ENCODE measurements around the gene FGF22. TPM values are rescaled to one million over a fixed set of nuclear protein-coding genes. Genes with fewer than 3 reads are reported as not detected.

Gene FGF22
- total RNA-seq, 2 donors from 2014 or later: 0.27 to 0.56 TPM

DNA sequence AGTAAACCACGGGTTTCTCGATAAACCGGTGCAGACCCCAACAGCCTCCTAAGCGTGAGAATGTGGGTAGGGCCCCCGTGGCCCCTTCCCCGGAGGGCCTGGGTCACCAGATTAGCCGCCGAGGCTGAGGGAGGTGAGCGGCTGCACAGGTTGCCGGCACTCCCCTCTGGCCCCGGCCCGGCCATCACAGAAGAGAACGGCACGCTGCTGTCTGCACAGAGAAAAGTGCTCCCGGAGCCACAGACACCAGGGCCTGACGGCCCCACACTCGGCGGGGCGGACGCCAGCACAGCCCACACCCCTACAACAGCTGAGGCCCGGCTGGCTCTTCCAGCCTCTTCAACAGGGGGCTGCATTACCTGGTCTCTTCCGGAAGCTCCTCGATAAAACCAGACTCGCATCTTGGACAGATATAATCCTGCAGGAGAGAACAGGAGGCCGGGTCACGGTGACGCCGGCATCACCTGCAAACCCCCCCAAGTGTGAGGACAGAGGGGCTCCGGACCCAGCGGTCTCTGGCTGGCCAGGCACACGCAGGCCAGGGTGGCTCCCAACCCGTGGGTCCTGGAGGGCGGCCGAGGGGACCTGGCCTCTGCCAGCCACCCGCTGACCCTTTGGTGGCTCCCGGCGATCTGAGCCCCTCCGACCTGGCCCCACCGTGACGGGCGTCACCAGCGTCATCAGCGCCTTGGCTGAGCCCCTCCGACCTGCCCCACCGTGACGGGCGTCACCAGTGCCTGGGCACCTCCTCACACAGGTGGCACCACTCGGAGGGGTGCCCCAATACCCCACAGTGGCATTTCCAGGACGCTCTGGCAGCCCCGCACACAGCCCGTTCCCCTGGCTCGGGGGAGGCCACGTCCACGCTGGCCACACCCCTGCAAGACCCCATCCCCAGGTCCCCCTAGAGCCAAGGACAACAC lies 13.0 kb downstream of the FGF22 start:
- ATAC-seq (ENCODE audit: insufficient number of reproducible peaks, low FRiP score, low read depth): no peak
- peaks cover 45% of the 10 kb centered on the region for H3K36me3 ChIP-seq
- TF ChIP-seq, protein P1, sequence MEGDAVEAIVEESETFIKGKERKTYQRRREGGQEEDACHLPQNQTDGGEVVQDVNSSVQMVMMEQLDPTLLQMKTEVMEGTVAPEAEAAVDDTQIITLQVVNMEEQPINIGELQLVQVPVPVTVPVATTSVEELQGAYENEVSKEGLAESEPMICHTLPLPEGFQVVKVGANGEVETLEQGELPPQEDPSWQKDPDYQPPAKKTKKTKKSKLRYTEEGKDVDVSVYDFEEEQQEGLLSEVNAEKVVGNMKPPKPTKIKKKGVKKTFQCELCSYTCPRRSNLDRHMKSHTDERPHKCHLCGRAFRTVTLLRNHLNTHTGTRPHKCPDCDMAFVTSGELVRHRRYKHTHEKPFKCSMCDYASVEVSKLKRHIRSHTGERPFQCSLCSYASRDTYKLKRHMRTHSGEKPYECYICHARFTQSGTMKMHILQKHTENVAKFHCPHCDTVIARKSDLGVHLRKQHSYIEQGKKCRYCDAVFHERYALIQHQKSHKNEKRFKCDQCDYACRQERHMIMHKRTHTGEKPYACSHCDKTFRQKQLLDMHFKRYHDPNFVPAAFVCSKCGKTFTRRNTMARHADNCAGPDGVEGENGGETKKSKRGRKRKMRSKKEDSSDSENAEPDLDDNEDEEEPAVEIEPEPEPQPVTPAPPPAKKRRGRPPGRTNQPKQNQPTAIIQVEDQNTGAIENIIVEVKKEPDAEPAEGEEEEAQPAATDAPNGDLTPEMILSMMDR (IDR thresholded peaks at IDR 0.05): no peak

DNA sequence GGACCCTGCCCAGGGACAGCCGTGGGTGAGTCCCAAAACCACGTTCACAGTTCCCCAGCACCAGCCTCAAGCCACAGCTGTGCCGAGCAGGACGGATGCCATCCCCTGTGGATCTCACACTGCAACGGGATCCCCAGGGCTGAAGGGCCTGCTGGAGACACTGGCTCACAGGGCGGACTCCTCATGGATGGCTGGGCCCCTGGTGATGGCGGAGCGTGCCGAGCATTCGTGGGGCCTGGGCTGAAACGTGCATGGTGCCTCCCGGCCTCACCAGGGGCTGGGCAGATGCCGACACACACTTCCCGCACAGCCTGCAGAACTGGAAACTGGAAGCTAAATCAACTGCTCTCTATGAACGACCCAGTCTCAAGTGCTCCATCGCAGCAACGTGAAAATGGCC lies 13.7 kb downstream of the FGF22 start:
- H3K9me3 ChIP-seq: no peaks in the 10 kb centered on the region
- no peaks in the 10 kb centered on the region for H3K27me3 ChIP-seq (replicated peaks; ENCODE audit: insufficient read depth)
- no peak overlapping the region for H3K27ac ChIP-seq
- DNase-seq (ENCODE audit: low spot score) (no peak), ATAC-seq (ENCODE audit: insufficient number of reproducible peaks, low FRiP score, low read depth) (no peak)
- H3K4me1 ChIP-seq (ENCODE audit: control insufficient read depth in 1 of 2, low read depth in 2 of 2): peaks cover 0 to 13% of the 10 kb centered on the region in 2 donors
- peaks cover 41% of the 10 kb centered on the region for H3K36me3 ChIP-seq
- TF ChIP-seq, protein P1 (IDR thresholded peaks at IDR 0.05): no peak
- H3K4me3 ChIP-seq: no peak overlapping the region

More for the DNA sequence above, 13.0 kb downstream of the FGF22 start:
- Histone ChIP-seq H3K4me3 (no peak overlapping the region), H3K27ac (no peak overlapping the region), H3K4me1 (ENCODE audit: control insufficient read depth in 1 of 2, low read depth in 2 of 2) (peaks cover 0 to 6% of the 10 kb centered on the region in 2 donors), H3K27me3 (replicated peaks; ENCODE audit: insufficient read depth) (no peaks in the 10 kb centered on the region), H3K9me3 (no peaks in the 10 kb centered on the region)
- DNase-seq (ENCODE audit: low spot score): no peak

DNA sequence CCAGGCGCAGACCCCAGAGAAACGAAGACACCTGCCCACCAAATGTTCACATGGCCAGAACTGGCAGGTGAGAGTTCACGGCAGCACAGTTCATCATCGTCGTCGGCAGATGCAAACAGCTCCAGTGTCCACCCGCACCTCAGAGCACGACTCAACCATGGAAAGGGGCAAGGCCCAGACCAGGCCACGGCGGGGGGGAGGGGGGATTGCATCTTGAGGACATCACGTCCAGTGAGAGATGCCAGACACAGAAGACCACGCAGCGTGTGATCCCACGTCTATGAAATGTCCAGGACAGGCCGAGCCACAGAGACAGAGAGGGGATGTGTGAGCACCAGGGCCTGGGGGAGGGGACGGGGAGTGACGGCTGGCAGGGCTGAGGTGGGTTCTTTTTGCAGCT lies 16.0 kb downstream of the FGF22 start:
- Histone ChIP-seq H3K27ac (no peak overlapping the region), H3K36me3 (peaks cover 26% of the 10 kb centered on the region), H3K9me3 (no peaks in the 10 kb centered on the region), H3K4me3 (no peak overlapping the region), H3K27me3 (replicated peaks; ENCODE audit: insufficient read depth) (no peaks in the 10 kb centered on the region), H3K4me1 (ENCODE audit: control insufficient read depth in 1 of 2, low read depth in 2 of 2) (peaks cover 9 to 35% of the 10 kb centered on the region in 2 donors)
- TF ChIP-seq, protein P1 (IDR thresholded peaks at IDR 0.05): no peak
- no peak for DNase-seq (ENCODE audit: low spot score)
- ATAC-seq (ENCODE audit: insufficient number of reproducible peaks, low FRiP score, low read depth): no peak

DNA sequence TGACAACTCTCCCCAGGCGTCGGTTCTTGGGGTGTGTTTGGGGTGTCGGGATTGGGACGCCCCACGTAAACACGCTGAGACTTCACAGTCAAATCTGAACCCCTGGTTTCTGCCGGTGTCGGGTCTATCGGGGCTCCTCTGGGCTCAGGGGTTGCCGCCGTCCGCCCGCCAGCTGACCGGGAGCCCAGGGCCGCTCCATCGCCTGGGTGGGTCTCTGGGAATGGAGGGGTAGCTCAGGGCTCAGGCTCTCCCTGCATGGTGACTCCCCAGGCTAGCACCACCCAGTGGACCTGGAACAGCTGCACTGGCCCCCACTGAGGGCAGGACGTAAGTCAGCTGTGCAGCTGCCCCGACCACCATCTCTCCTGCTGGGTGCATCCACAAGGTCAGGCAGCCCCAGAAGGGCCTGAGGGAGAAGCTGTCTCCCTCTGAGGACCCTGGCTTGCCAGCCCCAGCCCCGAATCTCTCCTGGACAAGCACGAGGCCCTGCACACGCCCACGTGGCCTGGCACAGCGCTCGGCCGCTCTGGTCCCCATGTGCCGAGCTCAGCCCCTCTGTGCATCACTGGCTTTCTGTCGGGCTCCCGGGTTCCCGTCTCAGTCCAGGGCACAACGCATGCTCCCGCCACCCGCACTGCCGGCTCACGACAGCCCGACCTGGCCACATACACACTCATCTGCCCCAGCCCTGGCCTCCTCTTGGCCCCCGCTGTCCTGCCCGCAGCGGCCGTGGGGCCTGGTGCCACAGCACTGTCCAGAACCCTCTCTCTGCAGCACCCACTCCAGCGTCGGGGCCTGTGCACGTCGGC lies 17.3 kb downstream of the FGF22 start:
- H3K27ac ChIP-seq: no peak overlapping the region
- no peaks in the 10 kb centered on the region for H3K27me3 ChIP-seq (replicated peaks; ENCODE audit: insufficient read depth)
- DNase-seq (ENCODE audit: low spot score): no peak
- H3K36me3 ChIP-seq: peaks cover 15% of the 10 kb centered on the region
- TF ChIP-seq, protein P1 (IDR thresholded peaks at IDR 0.05): no peak
- no peaks in the 10 kb centered on the region for H3K9me3 ChIP-seq
- peaks cover 21 to 48% of the 10 kb centered on the region in 2 donors for H3K4me1 ChIP-seq (ENCODE audit: control insufficient read depth in 1 of 2, low read depth in 2 of 2)
- H3K4me3 ChIP-seq: no peak overlapping the region
- ATAC-seq (ENCODE audit: insufficient number of reproducible peaks, low FRiP score, low read depth): no peak

DNA sequence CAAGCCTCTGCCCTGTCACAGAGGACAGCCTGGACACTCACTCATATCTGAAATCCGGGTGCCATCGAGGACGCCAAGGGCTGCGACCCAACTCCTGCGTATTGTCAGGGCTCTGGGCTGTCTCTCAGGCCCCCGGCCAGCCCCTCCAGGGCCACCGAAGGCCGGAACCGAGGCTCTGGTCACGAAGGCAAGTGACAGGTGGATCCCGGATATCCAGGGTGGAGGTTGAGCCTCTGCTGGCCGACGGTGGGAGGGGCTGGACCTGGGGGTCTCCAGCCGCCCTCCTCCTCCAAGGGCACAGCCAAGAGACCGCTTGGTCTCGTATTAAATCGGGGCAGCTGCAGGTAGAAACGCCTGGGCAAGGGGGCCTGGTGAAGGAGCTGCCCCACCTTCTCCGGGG lies 17.9 kb downstream of the FGF22 start:
- peaks cover 24 to 53% of the 10 kb centered on the region in 2 donors for H3K4me1 ChIP-seq (ENCODE audit: control insufficient read depth in 1 of 2, low read depth in 2 of 2)
- H3K27ac ChIP-seq: no peak overlapping the region

More for the DNA sequence above, 17.9 kb downstream of the FGF22 start:
- ATAC-seq (ENCODE audit: insufficient number of reproducible peaks, low FRiP score, low read depth): no peak
- H3K36me3 ChIP-seq: peaks cover 10% of the 10 kb centered on the region
- H3K27me3 ChIP-seq (replicated peaks; ENCODE audit: insufficient read depth): no peaks in the 10 kb centered on the region
- H3K4me3 ChIP-seq: no peak overlapping the region
- H3K9me3 ChIP-seq: no peaks in the 10 kb centered on the region
- DNase-seq (ENCODE audit: low spot score): no peak
- TF ChIP-seq, protein P1 (IDR thresholded peaks at IDR 0.05): no peak
